ENCODE measurements around the gene UCHL1.

DNA sequence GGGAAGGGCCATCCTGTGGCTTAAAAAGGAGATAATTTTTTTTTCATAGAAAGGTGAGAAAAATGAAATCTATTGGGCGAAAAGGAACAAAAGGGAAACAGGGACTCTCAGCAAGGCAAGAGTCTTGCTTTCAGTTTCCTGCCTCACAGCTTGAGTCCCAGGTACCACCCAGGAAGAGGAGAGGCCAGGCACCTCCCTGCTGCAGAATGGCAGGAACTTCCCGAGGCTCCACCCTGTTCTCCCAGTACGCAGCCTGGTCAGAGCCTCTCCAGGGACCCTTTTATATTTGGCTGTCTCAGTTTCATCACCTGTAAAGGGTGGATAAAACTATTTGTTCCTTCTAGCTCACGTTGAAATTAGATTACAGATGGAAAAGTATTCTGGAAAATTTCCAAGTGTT lies 33.8 kb downstream of the UCHL1 start:
- TF ChIP-seq, protein P1, sequence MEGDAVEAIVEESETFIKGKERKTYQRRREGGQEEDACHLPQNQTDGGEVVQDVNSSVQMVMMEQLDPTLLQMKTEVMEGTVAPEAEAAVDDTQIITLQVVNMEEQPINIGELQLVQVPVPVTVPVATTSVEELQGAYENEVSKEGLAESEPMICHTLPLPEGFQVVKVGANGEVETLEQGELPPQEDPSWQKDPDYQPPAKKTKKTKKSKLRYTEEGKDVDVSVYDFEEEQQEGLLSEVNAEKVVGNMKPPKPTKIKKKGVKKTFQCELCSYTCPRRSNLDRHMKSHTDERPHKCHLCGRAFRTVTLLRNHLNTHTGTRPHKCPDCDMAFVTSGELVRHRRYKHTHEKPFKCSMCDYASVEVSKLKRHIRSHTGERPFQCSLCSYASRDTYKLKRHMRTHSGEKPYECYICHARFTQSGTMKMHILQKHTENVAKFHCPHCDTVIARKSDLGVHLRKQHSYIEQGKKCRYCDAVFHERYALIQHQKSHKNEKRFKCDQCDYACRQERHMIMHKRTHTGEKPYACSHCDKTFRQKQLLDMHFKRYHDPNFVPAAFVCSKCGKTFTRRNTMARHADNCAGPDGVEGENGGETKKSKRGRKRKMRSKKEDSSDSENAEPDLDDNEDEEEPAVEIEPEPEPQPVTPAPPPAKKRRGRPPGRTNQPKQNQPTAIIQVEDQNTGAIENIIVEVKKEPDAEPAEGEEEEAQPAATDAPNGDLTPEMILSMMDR (IDR thresholded peaks at IDR 0.05; ENCODE audit: low read length): no peak
- no peak for TF ChIP-seq EZH2 (optimal IDR thresholded peaks at IDR 0.05; ENCODE audit: low read depth, low read length)
